Small intestine (tissue), 7 donors: ENCODE measurements around the gene PDCL3. TPM values are rescaled to one million over a fixed set of nuclear protein-coding genes. Genes with fewer than 3 reads are reported as not detected.

ENCODE experiments used
- DNase-seq, 2 donors: peaks; one replicate each; pipeline versions ENCODE4 v3.0.0 to v3.0.0-alpha.2; 2013
- FAIRE-seq: peaks from 2 replicates; lab custom pipeline; 2012; peaks lifted over from hg19 to GRCh38; lab: Jason Lieb, UNC
- H3K27ac ChIP-seq, 3 donors: one replicate each; pipeline ENCODE4 v1.5.1; 2013; ENCODE audit warnings: low read length in 2 of 3, mild to moderate bottlenecking in 2 of 3, control low read depth in 1 of 3, inconsistent platforms in 1 of 3, low read depth in 1 of 3, moderate library complexity in 1 of 3
- H3K27me3 ChIP-seq, 3 donors: one replicate each; pipeline ENCODE4 v1.6.1; 2013; ENCODE audit warnings: low read length in 3 of 3, inconsistent platforms in 1 of 3; ENCODE audit not compliant: control insufficient read depth in 3 of 3, insufficient read depth in 3 of 3
- H3K36me3 ChIP-seq, 3 donors: one replicate each; pipeline ENCODE4 v1.6.1; 2013; ENCODE audit warnings: low read length in 3 of 3, inconsistent platforms in 1 of 3, low read depth in 1 of 3, mild to moderate bottlenecking in 1 of 3, moderate library complexity in 1 of 3; ENCODE audit not compliant: control insufficient read depth in 3 of 3, insufficient read depth in 2 of 3
- H3K4me1 ChIP-seq, 3 donors: one replicate each; pipeline ENCODE4 v1.6.1; 2013; ENCODE audit warnings: low read length in 2 of 3, inconsistent platforms in 1 of 3, low read depth in 1 of 3, mild to moderate bottlenecking in 1 of 3, moderate library complexity in 1 of 3; ENCODE audit not compliant: control insufficient read depth in 3 of 3, insufficient read depth in 2 of 3
- H3K4me3 ChIP-seq, 3 donors: one replicate each; pipeline ENCODE4 v1.5.1; 2013; ENCODE audit warnings: low read length in 3 of 3, control low read depth in 1 of 3, inconsistent platforms in 1 of 3, low read depth in 1 of 3, mild to moderate bottlenecking in 1 of 3, moderate library complexity in 1 of 3
- H3K9me3 ChIP-seq, 2 donors: one replicate each; pipeline ENCODE4 v1.6.1; 2013; ENCODE audit warnings: low read depth in 1 of 2, low read length in 1 of 2; ENCODE audit not compliant: control insufficient read depth in 2 of 2, insufficient read depth in 1 of 2
- WGBS, 3 donors: extraction: QIAGEN DNeasy Blood & Tissue Kit; methylation state at CpG; one replicate each; pipeline ENCODE4 v1.1.7; 2013; 5-methylcytosine and 5-hydroxymethylcytosine counted together
- polyA plus RNA-seq, 4 donors: library from polyadenylated mRNA; stranded (reverse) in 3 of 4; unstranded in 1 of 4; fragments of 200-250 nt in 3 of 4; fragments of 120-200 nt in 1 of 4; gene quantifications; one replicate each; pipeline versions ENCODE4 v1.2.1 to v1.2.3, GENCODE V29; 2013
- donor health status: healthy with polysubstance abuse.
- donor health status: control.
- donor health status: control.
- donor health status: Bipolar disorder and iron deficiency.
- donor health status: healthy.

PDCL3 gene
- polyA plus RNA-seq, 4 donors: 19.2 to 30.8 (median 20.2) TPM

GRCh38 chr2:100544911-100545596 lies 17.7 kb upstream of the PDCL3 start:
- FAIRE-seq (no peak), DNase-seq (no peak)
- 56 to 66% (median 61%) methylated on average over 7 of the region's 7 CpGs for WGBS, 3 donors

GRCh38 chr2:100546469-100546868 lies 16.3 kb upstream of the PDCL3 start:
- Histone ChIP-seq H3K9me3 (peaks cover 0 to 3% of the 10 kb centered on the region in 2 donors), H3K4me3 (no peak overlapping the region), H3K27ac (no peak overlapping the region), H3K4me1 (no peaks in the 10 kb centered on the region), H3K27me3 (peaks cover 0 to 2% (median 0%) of the 10 kb centered on the region in 3 donors), H3K36me3 (no peaks in the 10 kb centered on the region)
- DNase-seq: no peak
- 78 to 88% (median 79%) methylated on average over 4 of the region's 4 CpGs for WGBS, 3 donors
- FAIRE-seq: no peak

More at GRCh38 chr2:100544911-100545596, 17.7 kb upstream of the PDCL3 start:
- peaks cover 0 to 3% of the 10 kb centered on the region in 2 donors for H3K9me3 ChIP-seq
- H3K27ac ChIP-seq: no peak overlapping the region
- H3K4me3 ChIP-seq: no peak overlapping the region
- H3K36me3 ChIP-seq: no peaks in the 10 kb centered on the region
- H3K4me1 ChIP-seq: no peaks in the 10 kb centered on the region
- H3K27me3 ChIP-seq: peaks cover 0 to 2% (median 0%) of the 10 kb centered on the region in 3 donors

- Histone ChIP-seq H3K4me1 (no peaks in the 10 kb centered on the region), H3K4me3 (no peak overlapping the region), H3K27me3 (peaks cover 0 to 2% (median 0%) of the 10 kb centered on the region in 3 donors), H3K27ac (no peak overlapping the region), H3K9me3 (no peaks in the 10 kb centered on the region), H3K36me3 (no peaks in the 10 kb centered on the region)
- DNase-seq (no peak), FAIRE-seq (no peak)
- 87 to 96% (median 91%) methylated on average over 1 of the region's 1 CpG for whole genome bisulfite sequencing, 3 donors
These were observed 14.0 kb upstream of the PDCL3 start for GRCh38 chr2:100548771-100549170.

GRCh38 chr2:100551303-100551702 lies 11.5 kb upstream of the PDCL3 start:
- H3K36me3 ChIP-seq: no peaks in the 10 kb centered on the region
- H3K4me1 ChIP-seq: no peaks in the 10 kb centered on the region
- no peaks in the 10 kb centered on the region for H3K27me3 ChIP-seq
- FAIRE-seq: no peak
- no peak for DNase-seq
- H3K9me3 ChIP-seq: no peaks in the 10 kb centered on the region
- H3K27ac ChIP-seq: no peak overlapping the region
- 84 to 93% (median 90%) methylated on average over 5 of the region's 5 CpGs for WGBS, 3 donors
- no peak overlapping the region for H3K4me3 ChIP-seq

DNA sequence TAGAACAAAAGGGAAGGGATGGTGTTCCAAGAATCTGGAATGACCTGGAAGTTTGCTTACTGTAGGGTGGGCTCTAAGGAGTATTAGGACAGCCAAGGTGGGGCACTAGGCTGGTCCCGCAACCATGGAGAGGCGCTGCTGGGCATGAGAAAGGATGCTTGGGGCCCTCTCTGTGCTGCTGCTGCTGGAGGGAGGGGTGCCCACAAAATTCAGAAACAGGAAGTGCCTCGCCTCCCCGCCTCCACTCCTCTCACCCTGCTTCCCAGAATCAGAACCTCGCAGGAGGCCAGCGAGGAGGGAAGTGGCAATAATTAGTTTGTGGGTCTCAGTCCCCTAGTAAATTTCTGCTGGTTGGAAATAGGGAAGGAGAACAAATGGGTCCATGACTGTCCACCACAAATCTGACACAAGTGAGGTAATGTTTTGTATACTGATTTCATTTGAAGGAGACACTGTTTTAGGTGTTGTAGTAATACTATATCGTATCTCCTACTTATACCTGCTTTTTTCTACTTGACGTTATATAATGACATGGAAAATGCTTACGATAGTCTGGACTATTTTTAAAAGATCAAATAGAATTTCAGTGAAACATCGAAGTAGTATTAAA lies 7.9 kb upstream of the PDCL3 start:
- H3K4me3 ChIP-seq: no peak overlapping the region
- H3K27me3 ChIP-seq: no peaks in the 10 kb centered on the region
- H3K27ac ChIP-seq: no peak overlapping the region
- WGBS, 3 donors: 73 to 85% (median 80%) methylated on average over 10 of the region's 10 CpGs
- DNase-seq: peak in 1 of 2 donors; percentile 22
- H3K36me3 ChIP-seq: no peaks in the 10 kb centered on the region
- H3K9me3 ChIP-seq: no peaks in the 10 kb centered on the region
- H3K4me1 ChIP-seq: no peaks in the 10 kb centered on the region
- no peak for FAIRE-seq

GRCh38 chr2:100556746-100557145 lies 6.0 kb upstream of the PDCL3 start:
- Histone ChIP-seq H3K9me3 (no peaks in the 10 kb centered on the region), H3K4me1 (no peaks in the 10 kb centered on the region), H3K36me3 (no peaks in the 10 kb centered on the region), H3K4me3 (no peak overlapping the region), H3K27ac (no peak overlapping the region), H3K27me3 (no peaks in the 10 kb centered on the region)
- WGBS, 3 donors: 83 to 90% (median 87%) methylated on average over 4 of the region's 4 CpGs
- FAIRE-seq (no peak), DNase-seq (no peak)

GRCh38 chr2:100560216-100560830 lies 2.5 kb upstream of the PDCL3 start:
- 93 to 98% (median 97%) methylated on average over 9 of the region's 9 CpGs for WGBS, 3 donors
- no peak for DNase-seq
- Histone ChIP-seq H3K4me1 (peaks cover 0 to 4% (median 4%) of the 10 kb centered on the region in 3 donors), H3K9me3 (no peaks in the 10 kb centered on the region), H3K36me3 (peaks cover 0 to 2% (median 0%) of the 10 kb centered on the region in 3 donors), H3K4me3 (no peak overlapping the region), H3K27ac (no peak overlapping the region), H3K27me3 (no peaks in the 10 kb centered on the region)
- no peak for FAIRE-seq

DNA sequence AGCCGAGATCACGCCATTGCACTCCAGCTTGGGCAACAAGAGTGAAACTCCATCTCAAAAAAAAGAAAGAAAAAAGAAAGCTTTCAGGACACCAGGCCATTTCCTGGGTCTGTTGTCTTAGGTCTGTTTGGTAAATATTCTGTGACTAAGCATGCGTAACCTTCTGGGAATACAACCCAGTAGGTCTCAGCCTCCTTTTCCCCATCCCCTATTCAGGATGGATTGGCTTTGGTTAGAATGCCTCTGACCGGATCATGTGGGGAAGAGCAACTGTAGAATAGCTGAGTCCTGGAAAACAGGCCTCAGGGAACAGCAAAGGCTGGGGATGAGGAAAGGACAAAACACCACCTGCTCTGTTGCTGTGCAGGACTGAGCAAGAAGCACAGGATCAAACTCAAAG lies 1.6 kb upstream of the PDCL3 start:
- Histone ChIP-seq H3K9me3 (no peaks in the 10 kb centered on the region), H3K27ac (peak overlapping the region in 1 of 3 donors; percentile 72), H3K4me3 (no peak overlapping the region), H3K27me3 (no peaks in the 10 kb centered on the region), H3K36me3 (peaks cover 0 to 2% (median 0%) of the 10 kb centered on the region in 3 donors), H3K4me1 (peaks cover 0 to 4% (median 4%) of the 10 kb centered on the region in 3 donors)
- WGBS, 3 donors: 94 to 99% (median 95%) methylated on average over 4 of the region's 4 CpGs
- no peak for FAIRE-seq
- no peak for DNase-seq
